Measurements from ENCODE around the gene GNG12. TPM values are rescaled to one million over a fixed set of nuclear protein-coding genes. Genes with fewer than 3 reads are reported as not detected.

The GNG12 gene
- total and polyA plus RNA-seq, 9 of the 15 experiments (the other 6 are each of a cell fraction or from before 2014, with no cell fraction given), result 2.6 to 6.0 (median 4.1) TPM

GRCh38 chr1:67840449-67840848 is 7.2 kb upstream of the GNG12 start (continued):
- no peak for TF ChIP-seq DDX20 (tag; IDR thresholded peaks at IDR 0.05; ENCODE audit: low read depth)
- no peak for TF ChIP-seq MAFF (IDR thresholded peaks at IDR 0.05; ENCODE audit: low read length)
- TF ChIP-seq ZNF12 (CRISPR knock-in tag; IDR thresholded peaks at IDR 0.05), result no peak
- no peak for TF ChIP-seq SMAD1 (IDR thresholded peaks at IDR 0.05; ENCODE audit: low read depth, low read length, partially characterized antibody)
- TF ChIP-seq ZKSCAN3 (CRISPR knock-in tag; IDR thresholded peaks at IDR 0.05), result no peak
- no peak for TF ChIP-seq STAG1 (CRISPR knock-in tag; IDR thresholded peaks at IDR 0.05; ENCODE audit: borderline replicate concordance)
- TF ChIP-seq ESRRB (CRISPR knock-in tag; IDR thresholded peaks at IDR 0.05; ENCODE audit: borderline replicate concordance), result no peak

- no peaks in the 10 kb centered on the region for H3K9me1 ChIP-seq (ENCODE audit: control insufficient read depth, insufficient read depth, low read length)
- TF ChIP-seq MAZ (CRISPR knock-in tag; conservative IDR thresholded peaks at IDR 0.05 in 1 of 2, IDR thresholded peaks at IDR 0.05 in 1 of 2) (no peak), DMBX1 (CRISPR knock-in tag; IDR thresholded peaks at IDR 0.05; ENCODE audit: borderline replicate concordance) (no peak)
- FAIRE-seq, result no peak
- ChIA-PET POLR2A (no interaction called here), CTCF (ENCODE audit: low intra/inter-chr PET ratio) (interaction anchor here (0.6 kb wide), 1 partner anchor 613 kb away, joined by 3 read pairs; no protein-coding TSS in a partner anchor)
- no peaks in the 10 kb centered on the region for H3K36me3 ChIP-seq (ENCODE audit: control insufficient read depth, insufficient read depth, low read length)
- H3K4me1 ChIP-seq (replicated peaks in 1 of 2; ENCODE audit: control insufficient read depth in 2 of 2, insufficient read depth in 2 of 2, low read length in 2 of 2), result no peaks in the 10 kb centered on the region; a peak in 1 of 5 replicates
- WGBS (ENCODE audit: insufficient coverage, low coverage, missing lambda C conversion rate), result 0% methylated on average over 2 of the region's 2 CpGs
- intact Hi-C loops (cut with micrococcal nuclease), result no loop called here
- in situ Hi-C loops (cut with MboI), result no loop called here
- H3K27me3 ChIP-seq (ENCODE audit: control insufficient read depth in 2 of 2, insufficient read depth in 2 of 2, low read length in 2 of 2), result peaks cover 0 to 2% of the 10 kb centered on the region in 2 experiments; a peak in 3 of 5 replicates
- H3K4me2 ChIP-seq (ENCODE audit: insufficient read depth, low read length), result no peak overlapping the region
- no peak overlapping the region for H3K9ac ChIP-seq (ENCODE audit: insufficient read depth in 1 of 2, low read depth in 2 of 2, low read length in 2 of 2)
- no peak overlapping the region for H3K4me3 ChIP-seq
- no TSS peak for BruUV-seq (replicated peaks)
- H3K27ac ChIP-seq (ENCODE audit: extremely low read depth, low read depth, low read length), result no peak overlapping the region
- no peaks in the 10 kb centered on the region for H3K79me2 ChIP-seq (ENCODE audit: control insufficient read depth, insufficient read depth, low read length)
- DNase-seq (ENCODE audit: extremely low read depth in 1 of 4, low spot score in 3 of 4), result no peak
- H4K20me1 ChIP-seq (replicated peaks; ENCODE audit: control insufficient read depth, insufficient read depth, low read length), result no peaks in the 10 kb centered on the region
- no peak for ATAC-seq
- no peak overlapping the region for H2AFZ ChIP-seq (ENCODE audit: low read depth, low read length)
- H3K9me3 ChIP-seq (replicated peaks; ENCODE audit: control insufficient read depth, insufficient read depth, low read depth, low read length), result no peaks in the 10 kb centered on the region
Measured at GRCh38 chr1:67839826-67840225, 6.6 kb upstream of the GNG12 start.

Measured in K562 (cell line).